ENCODE measurements around the gene CAMTA1.

The CAMTA1 gene

DNA sequence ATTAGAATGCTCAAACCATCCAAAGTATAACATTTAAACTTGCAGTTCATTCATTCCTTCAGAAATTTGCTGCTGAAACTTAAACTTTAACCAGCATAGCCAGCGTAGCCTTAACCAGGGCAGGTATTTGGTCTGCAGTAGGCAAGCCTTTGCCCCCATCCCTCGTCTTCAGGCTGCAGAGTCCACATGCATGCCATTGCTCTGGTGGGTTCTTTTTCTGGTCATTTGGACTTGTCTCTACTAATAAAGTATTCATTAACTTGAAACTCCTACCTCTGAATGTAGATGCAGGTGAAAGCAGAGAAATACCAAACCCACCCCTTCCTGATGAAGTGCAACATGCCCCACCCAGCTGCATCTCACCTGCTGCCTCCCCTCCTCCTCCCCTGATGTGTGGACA is 100.2 kb downstream of the CAMTA1 start:
- DNase-seq = no peak

DNA sequence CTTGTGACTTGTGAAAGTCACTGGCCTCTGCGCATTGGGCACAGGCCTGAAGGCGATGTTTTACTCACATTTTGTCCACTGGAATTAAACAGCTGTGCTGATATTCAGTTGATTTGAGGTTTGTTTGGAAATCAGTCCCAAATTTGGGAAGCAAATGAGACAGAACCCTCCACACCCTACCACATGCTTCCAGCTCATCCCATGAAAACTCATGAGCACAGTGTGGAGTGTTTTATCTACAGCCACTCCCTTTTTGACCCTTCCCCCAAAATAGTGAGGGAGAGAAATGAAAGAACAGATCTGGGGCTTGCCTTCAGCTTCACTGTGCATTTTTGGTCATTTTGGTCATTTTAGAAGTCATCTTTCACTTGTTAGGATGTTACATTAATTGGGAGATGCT is 101.3 kb downstream of the CAMTA1 start:
- DNase-seq = no peak

DNA sequence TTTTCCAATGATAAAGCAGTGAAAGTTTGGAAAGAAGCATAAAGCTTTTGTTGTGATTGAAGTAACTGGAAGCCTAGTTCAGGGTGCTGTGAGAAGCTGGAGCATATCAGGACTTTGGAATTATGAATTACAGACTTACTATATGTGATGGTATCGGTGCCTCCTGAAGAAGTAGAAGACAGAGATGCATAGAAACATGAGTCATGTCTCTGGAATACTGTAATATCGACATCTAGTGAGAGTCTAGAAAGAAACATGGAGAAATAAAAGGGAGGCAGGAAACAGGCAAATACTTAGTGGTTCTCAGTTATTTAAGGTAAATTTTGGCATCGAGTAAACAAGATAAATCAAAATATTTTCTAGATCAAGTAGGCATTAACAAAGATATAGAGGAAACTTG is 103.0 kb downstream of the CAMTA1 start:
- no peak for DNase-seq

DNA sequence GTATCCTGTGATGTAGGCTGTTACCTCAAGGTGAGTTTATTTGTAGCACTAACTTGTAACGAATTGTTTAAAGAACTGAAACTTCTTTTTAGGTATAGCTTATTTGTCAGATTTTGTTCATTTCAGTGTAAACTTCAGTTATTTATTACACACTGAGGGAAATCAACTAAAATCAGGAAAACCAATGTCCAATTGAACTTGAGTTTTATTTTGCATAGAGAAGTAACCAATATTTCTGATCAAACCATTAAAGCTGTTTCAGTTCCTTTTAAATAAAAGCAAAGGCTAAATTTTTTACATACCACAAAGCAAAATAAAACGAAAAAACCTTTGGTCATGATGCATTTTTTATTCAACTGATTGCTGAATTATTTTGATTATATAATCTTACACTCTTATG is 103.6 kb downstream of the CAMTA1 start:
- DNase-seq = no peak

DNA sequence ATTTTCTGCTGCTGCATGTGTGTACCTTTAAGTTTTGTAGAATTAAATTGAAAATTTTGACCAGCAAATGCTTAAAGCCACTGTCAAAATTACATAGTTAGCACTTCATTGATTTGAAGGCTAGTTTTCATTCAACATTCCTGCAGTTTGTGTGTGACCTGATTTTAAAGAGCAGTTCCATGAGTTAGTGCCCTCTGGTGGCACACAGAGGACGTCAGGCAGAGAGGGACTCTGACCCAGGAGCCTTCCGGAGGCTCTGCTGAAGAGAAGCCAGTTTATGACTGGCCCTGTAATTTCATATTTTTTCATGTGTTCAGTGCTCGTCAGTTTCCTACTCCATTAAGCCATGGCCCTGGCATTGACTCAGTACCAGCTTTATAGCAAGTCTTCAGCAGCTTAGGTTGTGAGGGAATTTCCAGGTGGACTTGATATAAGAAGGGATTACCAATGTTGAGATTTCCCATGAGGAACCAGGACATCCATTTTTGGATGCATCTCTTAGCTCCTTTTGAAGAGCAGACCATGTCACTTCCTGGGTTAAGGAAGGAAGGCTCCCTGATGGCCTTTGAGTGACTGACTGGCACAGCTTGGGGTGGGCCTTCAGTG is 104.7 kb downstream of the CAMTA1 start:
- no peak for DNase-seq

DNA sequence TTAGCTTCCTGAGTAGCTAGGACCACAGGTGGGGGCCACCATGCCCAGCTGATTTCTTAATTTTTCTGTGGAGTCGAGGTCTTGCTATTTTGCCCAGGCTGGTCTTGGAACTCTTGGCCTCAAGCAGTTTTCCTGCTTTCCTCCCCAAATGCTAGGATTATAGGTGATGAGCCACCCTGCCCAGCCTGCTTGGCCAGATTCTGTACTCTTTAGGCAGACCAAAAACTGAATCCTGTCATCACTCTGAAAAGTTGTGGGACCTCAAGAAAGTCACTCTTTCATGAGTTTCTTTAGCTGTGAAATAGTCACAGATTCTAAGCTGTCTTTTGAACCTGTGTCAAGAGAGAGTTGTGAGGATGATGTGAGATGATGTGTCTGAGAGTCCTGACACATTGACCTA is 105.4 kb downstream of the CAMTA1 start:
- no peak for DNase-seq

DNA sequence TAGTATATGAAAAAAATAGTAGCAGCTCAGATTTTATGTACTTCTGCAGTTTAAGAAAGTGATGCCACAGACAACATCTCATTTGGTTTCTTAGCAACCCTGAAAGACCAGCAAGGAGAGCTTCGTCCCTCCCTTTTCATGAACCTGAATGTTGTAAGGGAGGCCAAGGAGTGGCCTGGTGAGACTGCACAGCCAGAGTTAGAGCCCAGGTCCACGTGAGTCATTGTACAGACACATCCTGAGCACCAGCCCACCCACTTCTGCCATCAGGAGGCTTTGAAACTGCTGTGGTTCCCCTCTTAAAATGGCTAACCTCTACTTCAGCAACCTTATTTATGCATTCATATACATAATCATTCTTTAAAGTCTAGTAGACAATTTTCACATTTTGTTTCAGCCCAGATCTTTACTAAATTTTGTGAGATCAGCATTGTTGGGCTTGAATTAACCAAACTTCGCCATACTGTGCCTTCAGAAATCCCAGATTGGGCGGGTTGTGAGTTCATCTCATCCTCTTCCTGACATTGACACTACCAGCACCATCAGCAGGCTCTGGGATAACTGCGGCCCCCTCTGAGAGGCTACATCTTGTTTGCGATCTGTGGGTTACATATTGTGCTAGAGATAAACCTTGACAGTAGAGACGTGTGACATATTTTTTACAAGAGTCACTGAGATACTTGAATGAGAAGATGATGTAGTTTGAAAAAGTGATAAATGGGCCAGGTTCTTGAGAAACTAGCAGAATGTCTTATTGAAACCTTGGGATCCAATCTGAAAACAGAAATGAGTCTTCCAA is 106.7 kb downstream of the CAMTA1 start:
- DNase-seq = no peak

DNA sequence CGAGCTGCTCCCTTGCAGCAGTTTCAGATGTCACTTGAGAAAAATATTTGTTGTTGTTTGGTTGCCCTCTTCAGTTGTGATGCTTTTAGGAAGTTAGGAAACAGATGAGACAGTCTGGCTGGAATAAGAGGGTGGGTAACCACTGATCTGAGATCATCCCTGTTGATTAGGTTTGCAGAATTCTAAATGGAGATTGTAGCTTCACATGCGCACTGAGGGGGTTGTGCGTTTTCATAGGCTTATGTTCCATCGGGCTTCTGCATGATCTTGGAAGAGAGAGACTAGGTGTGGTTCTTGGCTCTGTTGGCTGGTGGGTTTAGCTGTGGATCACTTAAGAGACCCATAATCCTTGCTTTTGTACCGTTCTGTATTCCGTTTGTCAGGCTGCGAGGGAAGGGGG is 108.1 kb downstream of the CAMTA1 start:
- DNase-seq = no peak

DNA sequence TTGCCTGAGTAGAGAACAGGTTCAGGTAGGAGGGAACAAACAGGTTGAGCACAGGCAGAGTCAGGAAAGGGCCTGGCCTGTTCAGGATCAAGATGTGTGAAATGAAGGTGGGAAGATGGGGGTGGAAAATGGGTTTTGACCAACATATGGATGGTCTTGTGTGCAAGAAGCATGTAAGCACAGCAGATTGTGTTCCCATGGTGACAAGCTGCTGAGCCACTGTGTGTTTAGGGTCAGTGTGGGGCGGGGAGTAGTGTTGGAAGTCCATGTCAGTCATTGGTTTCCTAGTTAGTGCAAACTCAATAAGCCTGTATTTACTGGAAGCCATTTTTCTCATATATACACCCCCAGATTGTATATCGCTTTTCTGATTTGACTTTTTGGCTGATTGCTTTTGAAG is 111.9 kb downstream of the CAMTA1 start:
- DNase-seq = no peak

DNA sequence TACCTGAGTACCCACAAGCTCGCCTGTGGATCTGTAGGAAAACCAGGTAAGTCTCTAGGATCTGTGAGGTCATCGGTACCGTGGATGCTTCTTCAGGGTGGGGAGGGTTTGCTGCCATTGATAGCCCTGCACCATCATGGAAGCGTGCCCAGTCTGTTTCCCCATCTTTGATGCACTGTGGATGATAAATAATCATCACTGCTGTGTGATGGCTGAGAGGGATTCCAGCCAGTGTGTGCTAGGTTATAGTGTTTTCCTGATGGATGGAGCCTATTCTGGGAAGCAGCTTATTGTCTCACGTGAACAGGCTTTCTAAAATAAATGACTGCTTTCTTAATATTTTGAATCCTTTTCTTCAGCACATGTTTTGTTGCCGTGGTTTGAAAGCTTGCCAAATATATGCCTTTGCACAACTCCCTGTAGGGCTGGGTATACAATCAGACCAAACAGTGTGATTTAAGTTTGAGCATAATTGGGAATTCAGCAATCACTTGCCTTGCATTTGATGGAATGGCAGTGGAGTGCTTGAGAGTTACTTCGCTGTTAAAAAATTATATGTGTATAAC is 113.8 kb downstream of the CAMTA1 start:
- no peak for DNase-seq

DNA sequence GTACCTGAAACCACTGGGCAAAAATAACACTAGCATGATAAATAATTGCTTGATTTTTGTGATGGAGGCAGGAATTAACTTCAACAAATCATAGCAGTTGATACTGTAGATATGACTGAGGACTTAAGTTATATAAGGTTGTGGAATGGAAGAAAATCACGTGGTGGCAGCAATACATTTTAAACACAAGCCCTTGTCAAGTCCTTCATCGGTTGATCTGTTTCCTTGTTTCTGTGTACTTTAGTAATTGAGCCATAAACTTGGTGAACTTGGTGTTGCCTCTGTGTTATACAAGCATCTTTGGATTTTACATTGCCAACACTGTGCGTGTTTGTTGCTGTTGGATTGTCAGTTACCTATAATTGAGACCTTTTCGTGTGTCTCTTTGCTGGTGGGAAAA is 114.4 kb downstream of the CAMTA1 start:
- no peak for DNase-seq

DNA sequence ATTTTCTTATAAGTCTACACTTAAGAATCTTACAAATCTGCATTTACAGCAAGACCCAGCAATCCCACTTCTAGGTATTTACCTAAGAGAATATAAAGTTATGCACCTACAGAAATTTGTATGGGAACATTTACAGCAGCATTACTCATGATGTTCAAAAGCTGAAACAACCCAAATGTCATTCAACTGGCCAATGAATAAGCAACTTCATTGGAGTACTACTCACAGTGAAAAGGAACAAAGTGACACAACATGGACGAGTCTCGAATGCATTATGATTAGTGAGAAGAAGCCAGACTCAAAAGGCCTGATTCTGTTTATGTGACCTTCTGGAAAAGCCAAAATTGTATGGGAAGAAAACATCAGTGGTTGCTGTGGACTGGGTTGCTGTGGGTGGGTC is 116.9 kb downstream of the CAMTA1 start:
- no peak for DNase-seq

DNA sequence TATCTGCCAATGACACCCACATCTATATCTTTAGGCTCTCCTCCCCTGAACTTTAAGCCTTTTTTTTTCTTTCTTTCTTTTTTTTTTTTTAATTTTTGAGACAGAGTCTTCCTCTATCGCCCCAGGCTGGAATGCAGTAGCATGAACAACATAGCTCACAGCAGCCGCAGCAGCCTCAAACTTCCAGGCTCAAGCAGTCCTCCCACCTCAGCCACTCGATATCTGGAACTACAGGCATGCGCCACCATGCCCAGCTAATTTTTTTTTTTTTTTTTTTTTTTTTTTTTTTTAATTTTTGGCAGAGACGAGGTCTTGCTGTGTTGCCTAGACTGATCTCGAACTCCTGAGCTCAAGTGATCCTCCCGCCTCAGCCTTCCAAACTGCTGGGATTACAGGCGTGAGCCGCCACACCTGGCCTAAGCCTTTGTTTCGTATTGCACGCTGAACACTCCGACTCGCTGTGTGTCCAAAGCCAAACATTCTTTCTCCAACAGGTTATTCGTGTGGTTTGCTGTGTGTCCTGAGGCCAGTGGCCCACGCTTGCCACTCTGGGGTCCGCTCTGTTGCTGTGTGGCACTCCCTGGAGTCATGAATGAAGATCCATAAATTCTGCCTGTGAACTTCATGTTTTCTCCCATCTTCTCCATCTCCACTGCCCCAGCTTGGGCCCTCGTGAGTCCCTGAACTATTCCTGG is 119.4 kb downstream of the CAMTA1 start:
- DNase-seq = no peak

DNA sequence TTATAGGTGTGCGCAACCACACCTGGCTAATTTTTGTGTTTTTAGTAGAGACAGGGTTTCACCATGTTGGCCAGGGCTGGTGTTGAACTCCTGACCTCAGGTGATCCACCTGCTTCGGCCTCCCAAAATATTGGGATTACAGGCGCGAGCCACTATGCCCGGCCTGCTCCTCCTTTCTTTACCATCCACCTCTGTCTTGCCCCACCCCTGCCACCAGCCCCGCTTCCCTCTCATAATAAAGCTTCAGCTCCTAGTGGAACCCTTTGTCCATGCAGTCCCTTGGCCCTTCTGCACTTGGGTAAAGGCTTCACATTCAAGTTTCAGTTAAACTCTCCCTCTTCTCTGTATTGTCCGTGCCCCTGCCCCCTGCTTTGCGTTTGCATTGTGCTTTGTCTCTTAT is 120.1 kb downstream of the CAMTA1 start:
- DNase-seq = no peak

DNA sequence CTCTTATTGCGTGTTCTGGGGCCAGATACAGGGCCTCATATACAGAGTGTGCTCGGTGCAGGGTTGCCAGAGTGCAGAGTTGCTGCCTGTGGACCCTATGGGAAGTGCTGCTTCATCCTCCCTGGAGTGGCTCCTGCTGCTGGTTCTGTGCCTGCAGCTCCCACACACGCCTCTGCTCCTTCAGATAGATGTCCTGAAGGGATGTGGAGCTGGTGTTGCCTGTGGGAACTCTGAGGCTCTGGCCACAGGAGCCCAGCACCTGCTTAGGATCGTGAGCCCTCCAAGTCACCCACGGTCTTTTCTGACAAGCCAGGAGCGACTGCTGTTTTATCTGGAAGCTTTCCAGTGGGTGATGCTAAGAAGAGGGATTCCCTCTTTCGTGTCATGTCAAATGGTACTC is 120.5 kb downstream of the CAMTA1 start:
- no peak for DNase-seq

DNA sequence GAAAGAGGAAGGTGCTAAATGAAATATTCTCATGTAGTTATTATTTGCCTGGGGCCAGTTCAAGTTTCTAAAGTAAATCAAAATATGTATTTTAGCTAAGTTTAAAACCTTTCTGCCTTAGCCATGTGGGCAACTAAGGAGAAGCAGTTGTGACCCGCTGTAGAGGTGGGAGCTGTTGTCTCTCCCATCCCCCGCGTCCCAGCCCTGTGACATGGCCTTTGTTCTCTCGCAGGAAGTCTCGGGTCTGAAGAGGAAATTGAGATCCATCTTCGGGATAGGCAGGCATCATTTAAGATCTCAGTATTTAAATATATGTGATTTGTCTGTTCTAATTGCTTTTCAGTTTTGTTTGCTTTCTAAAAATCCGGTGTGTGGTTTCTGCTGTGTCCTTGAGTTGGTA is 121.5 kb downstream of the CAMTA1 start:
- DNase-seq = no peak

DNA sequence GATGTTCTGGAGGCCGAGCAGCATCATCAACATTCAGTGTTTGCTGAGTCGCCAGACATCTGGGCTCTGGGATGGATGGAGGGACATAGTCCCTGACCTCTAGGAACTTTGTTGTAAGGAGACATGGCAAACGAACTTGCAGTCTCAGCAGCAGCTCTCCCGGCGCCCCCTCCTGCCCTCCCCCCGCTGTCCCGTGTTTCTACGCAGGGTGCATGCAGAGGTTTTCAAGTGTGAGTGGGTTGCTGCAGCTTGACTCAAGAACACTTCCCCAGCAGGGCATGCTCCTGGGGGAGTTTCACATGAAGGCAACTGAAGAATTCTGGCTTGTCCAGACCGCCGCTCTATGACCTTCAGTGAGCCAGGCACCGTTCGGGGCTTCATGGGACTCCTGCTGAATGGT is 121.9 kb downstream of the CAMTA1 start:
- no peak for DNase-seq

DNA sequence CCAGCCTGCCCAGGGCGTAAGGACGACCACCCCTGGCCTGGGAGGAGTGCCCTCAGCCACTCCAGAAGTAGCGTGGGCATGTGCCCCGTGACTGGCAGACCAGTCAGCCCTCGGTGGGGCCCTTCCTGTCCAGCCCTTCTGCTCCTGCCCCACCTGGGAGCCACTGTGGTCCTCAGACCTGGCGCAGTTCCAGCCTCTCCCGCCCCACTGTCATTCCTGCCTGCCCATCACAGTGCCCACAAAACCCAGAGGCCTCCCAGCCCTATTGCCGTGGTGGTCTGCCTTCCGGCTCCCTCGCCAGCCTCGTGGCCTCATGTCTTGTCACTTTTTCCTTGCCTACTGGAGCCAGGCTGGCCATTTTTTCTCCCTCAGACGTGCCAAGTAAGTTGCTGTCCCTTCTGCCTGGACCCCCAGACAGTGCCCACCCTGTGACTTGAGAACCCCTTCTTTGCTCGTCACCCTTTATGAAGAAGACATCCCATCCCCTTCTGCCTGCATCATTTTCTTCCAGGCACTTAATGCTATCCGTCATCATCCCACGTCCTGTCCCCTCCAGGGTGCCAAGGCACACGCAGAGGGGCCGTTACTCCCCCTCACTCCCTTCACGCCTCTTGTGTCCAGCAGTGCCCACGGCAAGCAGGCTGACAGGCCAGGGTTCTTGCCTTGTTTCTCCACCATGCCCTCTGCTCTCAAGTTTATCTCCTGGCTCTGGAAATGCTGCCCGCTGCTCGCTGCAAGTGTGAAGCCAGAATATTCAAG is 122.6 kb downstream of the CAMTA1 start:
- no peak for DNase-seq

DNA sequence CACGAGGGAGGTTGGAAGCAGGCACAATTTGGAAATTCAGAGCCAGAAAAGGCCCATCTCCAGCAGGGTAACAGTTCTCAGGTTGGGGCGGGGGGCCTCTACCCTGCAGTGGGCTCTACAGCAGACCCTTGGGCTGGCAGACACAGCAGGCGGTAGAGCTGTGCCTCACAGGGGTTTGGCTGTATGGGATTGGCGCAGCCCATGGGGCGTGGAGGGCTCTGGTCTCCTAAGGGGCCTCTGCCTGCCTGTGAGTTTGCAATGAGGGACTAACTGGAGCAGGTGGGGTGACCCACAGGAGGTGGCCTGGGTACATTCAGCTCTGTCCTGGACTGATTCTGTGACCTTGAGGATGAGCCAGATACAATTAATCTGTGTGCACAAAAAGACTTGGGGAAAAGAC is 124.1 kb downstream of the CAMTA1 start:
- DNase-seq = no peak

DNA sequence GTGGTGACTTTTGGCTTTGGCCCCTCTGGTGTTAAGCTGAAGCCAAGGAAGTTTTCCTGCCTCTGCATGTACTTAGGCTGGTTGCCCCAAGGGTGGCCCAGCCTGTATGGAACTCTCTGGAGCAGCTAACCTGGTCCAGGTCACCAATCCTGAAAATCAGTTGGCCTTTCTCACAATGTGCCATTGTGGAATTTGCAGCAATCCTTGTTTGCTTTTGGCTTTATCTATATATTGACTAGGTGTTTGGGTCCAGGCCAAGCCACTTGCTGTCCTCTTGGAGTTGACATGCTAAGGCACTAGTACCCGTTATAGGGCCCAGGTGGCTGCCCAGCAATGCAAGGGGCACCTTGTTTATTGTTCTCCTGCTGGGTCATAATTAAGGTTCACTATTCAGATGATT is 124.6 kb downstream of the CAMTA1 start:
- DNase-seq = no peak

DNA sequence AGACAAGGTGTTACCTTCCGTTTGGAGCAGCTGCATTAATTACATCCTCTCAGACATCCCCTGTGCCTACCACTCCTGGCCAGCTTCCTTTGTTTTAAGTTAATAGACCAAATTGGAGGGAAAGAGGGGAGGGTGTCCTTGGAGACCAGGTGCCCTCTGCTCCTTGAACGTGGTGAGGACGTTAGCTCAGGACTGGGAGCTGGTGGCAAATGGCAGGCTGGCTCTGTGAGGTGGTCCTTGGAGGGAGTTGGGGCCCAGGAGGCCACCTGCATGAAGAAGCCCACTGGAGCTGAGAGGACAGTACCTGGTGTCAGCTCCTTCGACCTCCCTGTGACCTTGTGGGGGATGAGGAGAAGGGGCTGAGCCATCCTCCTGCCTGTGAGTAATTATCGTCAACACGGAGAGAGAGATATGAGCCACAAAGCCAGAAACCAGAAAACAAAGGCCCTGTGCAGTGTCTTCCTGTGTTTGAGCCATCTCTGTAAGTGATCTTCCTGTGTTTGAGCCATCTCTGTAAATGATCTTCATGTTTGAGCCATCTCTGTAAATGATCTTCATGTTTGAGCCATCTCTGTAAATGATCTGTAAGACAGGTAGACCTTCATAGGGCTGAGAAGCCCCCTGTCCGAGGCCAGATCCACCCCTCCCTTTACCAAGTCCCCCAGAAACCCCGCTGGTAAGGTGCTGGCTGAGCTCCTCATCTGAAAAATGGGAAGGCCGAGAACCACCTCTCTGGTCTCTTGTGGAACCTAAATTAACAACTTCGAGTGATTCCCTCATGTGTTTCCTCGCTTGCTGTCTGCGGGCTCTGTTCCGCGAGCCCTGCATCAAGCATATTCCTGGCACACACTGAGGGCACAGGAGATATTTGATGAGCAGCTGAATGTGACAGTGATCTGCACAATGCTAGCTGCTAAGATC is 126.0 kb downstream of the CAMTA1 start:
- no peak for DNase-seq

DNA sequence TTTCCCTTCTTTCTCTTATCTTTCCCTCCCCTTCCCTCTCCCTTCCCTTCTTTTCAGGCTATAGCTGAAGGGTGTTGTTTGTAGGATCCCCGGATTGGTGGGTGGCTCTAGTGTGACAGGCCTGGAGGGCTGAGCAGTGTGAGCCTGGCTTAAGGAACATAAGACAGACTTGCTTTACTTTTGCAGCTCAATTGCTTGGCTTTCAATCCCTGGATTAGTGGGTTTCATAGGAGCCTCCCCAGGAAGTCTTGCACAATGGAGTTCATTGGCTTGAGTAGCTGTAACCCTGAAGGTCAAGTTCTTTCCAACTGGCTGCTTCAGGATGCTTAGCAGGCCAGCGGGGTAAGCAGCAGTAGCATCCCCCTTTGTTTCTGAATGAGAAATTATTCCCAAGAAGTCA is 126.7 kb downstream of the CAMTA1 start:
- DNase-seq = no peak

All from NCI-H446 treated with DMSO at 0.1 percent for 48 hours (cell line).